Measurements from ENCODE around the gene AKAP10. TPM values are rescaled to one million over a fixed set of nuclear protein-coding genes. Genes with fewer than 3 reads are reported as not detected.

Gene AKAP10
- total RNA-seq, 4 donors from 2014 or later: 24.5 to 46.6 (median 36.4) TPM

DNA sequence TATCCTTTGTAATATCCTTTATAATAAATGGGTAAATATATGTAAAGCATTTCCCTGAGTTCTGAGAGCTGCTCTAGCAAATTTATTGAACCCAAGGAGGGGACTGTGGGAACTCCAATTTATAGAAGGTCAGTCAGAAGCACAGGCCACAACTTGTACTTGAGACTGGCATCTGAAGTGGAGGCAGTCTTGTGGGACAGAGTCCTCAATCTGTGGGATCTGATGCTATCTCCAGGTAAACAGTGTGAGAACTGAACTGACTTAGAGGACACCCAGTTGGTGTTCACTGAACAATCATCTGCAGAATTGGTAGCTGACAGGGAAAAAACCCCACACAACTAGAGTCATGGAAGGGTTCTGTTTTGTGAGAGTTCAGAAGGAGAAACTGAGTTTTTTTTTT lies 34.0 kb downstream of the AKAP10 start:
- TF ChIP-seq, protein P1, sequence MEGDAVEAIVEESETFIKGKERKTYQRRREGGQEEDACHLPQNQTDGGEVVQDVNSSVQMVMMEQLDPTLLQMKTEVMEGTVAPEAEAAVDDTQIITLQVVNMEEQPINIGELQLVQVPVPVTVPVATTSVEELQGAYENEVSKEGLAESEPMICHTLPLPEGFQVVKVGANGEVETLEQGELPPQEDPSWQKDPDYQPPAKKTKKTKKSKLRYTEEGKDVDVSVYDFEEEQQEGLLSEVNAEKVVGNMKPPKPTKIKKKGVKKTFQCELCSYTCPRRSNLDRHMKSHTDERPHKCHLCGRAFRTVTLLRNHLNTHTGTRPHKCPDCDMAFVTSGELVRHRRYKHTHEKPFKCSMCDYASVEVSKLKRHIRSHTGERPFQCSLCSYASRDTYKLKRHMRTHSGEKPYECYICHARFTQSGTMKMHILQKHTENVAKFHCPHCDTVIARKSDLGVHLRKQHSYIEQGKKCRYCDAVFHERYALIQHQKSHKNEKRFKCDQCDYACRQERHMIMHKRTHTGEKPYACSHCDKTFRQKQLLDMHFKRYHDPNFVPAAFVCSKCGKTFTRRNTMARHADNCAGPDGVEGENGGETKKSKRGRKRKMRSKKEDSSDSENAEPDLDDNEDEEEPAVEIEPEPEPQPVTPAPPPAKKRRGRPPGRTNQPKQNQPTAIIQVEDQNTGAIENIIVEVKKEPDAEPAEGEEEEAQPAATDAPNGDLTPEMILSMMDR (IDR thresholded peaks at IDR 0.05; ENCODE audit: low read depth): no peak

DNA sequence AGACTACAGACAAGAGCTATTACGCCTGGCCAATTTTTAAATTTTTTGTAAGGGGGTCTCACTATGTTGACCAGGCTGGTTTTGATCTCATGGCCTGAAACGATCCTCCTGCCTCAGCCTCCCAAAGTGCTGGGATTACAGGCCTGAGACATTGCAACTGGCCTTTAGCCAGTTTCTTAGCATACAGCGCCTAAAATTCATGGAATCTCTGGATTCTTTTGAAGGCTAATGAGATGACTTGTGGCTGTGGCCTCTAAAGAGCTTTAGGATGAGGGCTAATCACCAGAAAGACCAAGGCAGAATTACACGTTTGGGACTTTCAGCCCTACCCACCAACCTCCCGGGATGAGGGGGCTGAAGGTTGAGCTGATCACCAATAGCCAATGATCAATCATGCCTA lies 34.6 kb downstream of the AKAP10 start:
- TF ChIP-seq, protein P1 (IDR thresholded peaks at IDR 0.05; ENCODE audit: low read depth): no peak

DNA sequence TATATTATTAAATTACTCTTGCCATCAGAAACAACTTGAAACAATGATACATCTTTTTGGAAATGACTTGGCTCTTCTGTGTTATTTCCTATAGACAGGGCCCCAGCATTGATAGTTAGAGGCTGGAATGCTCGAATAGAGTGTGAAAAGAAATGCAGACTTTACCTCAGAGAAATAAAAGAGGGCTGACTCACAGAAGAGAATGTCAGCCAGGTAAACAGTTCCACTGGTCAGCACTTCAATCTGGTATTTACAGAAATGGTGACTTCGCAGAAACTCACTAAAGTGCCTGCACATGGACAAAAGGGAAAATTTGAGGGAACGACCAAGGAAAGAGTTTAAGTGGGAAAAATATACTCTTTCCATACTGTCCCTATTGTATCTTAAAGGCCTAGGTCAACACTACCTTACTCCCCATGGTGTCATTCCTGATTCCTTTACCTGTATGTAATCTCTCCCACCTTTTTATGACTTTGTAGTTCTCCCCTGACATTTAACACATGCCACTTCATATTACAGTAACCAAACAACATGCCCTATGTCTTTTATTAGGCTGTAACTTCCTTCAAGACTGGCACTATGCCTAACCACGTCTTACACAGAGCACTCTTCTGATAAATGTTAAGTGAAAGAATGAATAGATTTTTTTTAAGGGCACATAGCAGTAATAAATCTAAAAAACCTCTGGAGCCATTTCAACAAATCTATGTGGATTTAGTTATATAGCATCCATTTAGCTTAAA lies 36.7 kb downstream of the AKAP10 start:
- TF ChIP-seq, protein P1 (IDR thresholded peaks at IDR 0.05; ENCODE audit: low read depth): no peak

DNA sequence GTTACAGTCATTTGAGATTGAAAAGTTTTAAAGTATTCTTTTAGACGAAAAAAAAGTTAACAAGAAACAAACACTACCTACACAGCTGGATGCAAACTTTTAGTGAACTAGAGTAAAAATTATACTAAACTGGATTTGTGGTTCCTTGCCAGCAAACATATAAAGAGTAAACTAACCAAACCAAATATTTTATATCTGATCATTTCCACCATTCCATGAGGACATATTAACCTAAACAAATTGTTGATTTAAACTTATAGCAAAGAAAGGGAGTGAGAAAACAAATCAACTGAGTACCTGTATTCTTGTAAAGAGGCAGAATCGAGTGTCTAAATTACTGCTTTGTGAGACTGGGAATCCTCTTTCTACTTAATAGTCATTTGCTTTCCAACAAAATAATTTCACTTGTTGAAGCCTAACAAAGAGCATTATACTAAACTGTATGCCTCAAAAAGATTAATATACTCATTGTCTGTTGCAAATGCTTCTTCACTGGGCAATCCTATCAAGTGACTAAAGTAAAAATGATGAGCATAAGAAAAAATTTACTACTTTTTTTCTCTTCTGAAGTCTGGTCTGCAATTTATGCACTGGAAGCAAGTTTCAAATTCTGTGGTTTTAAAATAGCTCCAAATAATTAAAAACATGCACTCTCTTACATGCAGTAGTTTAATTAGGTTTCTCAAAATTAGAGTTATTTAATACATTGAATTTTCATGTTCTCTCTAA lies 37.5 kb downstream of the AKAP10 start:
- TF ChIP-seq, protein P1 (IDR thresholded peaks at IDR 0.05; ENCODE audit: low read depth): no peak

DNA sequence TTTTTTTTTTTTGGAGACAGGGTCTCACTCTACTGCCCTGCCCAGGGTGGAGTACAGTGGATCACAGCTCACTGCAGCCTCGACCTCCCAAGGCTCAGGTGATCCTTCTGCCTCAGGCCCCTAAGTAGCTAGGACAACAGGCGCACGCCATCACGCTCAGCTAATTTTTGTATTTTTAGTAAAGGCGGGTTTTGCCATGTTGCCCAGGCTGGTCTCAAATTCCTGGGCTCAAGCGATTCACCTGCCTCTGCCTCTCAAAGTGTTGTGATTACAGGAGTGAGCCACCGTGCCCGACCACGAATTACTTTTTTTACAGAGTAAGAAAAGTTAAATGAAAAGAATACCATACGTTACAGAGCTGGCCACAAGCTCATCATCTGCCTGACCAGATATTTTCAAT lies 38.9 kb downstream of the AKAP10 start:
- TF ChIP-seq, protein P1 (IDR thresholded peaks at IDR 0.05; ENCODE audit: low read depth): no peak

DNA sequence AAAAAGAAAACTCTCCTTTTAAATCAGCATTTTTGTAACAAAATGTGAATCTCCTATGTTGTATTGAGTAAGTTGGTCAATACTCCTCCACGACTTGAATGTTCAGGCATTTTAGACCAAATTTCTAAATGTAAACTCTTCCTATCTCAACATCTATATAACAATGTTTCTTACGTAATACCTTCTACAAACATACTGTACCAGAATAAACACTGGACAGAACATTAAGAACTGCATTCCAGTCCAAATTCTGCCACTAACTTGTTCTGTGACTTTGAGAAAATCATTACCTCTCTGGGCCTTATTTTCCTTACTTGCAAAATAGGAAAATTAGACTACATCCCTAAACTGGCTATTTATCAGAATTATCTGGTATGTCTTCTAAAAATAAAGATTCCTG lies 40.1 kb downstream of the AKAP10 start:
- TF ChIP-seq, protein P1 (IDR thresholded peaks at IDR 0.05; ENCODE audit: low read depth): no peak

DNA sequence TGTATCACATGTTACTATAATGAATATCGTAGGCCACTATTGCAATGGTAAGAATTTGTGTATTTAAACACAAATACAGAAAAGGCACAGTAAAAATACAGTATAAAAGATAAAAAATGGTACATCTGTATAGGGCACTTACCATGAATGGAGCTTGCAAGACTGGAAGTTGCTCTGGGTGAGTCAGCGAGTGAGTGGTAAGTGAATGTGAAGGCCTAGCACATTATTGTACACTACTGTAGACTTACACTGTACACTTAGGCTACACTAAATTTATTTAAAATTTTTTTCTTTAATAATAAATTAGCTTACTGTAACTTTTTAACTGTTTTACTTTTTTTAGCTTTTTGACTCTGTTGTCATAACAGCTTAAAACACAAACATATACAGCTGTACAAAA lies 42.5 kb downstream of the AKAP10 start:
- TF ChIP-seq, protein P1 (IDR thresholded peaks at IDR 0.05; ENCODE audit: low read depth): no peak
